ENCODE results near the gene ARID3A.
A peak's percentile ranks its signal among the peaks of the same experiment; 100 is the strongest.

Gene ARID3A

DNA sequence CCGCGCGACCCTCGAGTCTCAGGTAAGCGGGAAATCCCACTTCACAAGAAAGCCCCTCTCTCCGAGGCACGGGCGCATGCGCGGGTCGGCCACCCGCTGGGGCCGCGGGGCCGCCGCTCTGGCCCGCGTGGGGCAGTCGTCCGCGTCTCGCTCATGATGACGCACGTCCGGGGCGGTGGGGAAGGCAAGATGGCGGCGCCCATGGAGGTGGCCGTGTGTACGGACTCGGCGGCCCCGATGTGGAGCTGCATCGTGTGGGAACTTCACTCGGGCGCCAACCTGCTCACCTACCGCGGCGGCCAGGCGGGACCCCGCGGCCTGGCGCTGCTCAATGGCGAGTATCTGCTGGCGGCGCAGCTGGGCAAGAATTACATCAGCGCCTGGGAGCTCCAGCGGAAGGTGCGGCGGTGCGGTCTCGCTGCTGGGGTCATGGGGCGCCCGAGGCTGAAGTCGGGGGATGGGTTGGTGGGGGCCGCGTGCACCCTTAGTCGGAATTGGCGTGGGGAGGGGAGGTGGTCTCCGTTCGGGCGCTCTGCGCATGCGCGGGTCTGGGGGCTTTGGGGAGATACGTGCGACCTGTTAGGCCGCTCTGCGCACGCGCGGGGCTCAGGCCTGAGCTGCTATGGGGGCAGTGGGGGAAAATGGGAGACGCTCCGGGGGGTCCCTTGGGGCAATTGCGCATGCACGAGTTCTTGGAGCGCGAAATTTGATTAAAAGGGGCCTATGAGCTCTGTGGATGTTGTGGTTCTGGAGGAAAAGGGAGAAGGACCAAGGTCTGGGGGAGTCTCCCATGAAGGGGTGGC is 58.5 kb downstream of the ARID3A start, which contains the start of gene WDR18:
WDR18 (plus strand) TSS at position 181 of the 803 bp plus-strand sequence; CDS start at position 190, 9 bp downstream.
- H3K36me3 Mint-ChIP-seq = no peaks in the 10 kb centered on the region
- H3K4me3 Mint-ChIP-seq = peak within 1 kb of the TSS; percentile 91
- peaks cover 10% of the 10 kb centered on the region for H3K4me1 Mint-ChIP-seq (ENCODE audit: low read depth)
- H3K27ac Mint-ChIP-seq = peak within 1 kb of the TSS; percentile 90
- no peaks in the 10 kb centered on the region for H3K27me3 Mint-ChIP-seq
- no peaks in the 10 kb centered on the region for H3K9me3 Mint-ChIP-seq (ENCODE audit: low read depth)

DNA sequence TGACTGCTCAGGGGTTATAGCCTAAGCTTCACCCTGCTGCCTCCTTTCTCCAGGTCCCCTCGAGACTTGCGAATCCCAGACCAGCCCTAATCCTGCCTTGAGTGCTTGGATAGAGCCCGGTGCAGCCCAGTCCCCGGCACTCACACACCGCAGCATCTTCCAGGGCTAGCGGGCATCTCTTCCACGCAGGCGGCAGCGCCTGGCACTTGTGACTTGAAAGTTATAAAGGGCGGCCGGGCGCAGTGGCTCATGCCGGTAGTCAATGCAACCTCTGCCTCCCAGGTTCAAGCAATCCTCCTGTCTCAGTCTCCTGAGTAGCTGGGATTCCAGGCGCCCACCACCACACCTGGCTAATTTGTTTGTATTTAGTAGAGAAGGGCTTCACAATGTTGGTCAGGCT is 60.2 kb downstream of the ARID3A start:
- Mint-ChIP-seq H3K27ac (no peak overlapping the region), H3K27me3 (no peaks in the 10 kb centered on the region), H3K36me3 (no peaks in the 10 kb centered on the region)

DNA sequence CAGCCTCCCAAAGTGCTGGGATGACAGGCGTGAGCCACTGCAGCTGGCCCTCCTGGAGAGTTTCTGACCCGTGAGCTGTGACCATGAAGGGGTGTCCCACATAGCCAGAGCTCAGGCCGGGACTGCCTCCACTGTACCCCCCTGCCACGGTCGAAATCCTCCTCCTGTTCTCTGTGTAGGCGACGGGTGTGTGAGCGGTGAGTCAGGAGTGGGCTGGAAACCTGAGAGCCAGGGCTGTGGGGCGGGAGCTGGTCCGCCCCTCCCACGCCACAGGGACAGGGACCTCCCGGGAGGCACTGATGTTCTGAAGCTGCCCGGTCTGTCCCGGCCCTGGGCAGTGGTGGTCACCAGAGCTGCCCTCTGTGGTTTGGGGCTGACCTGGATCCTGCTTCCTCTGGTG is 62.2 kb downstream of the ARID3A start:
- Mint-ChIP-seq H3K27ac (no peak overlapping the region), H3K36me3 (no peaks in the 10 kb centered on the region), H3K4me3 (no peak overlapping the region), H3K27me3 (no peaks in the 10 kb centered on the region), H3K4me1 (ENCODE audit: low read depth) (peaks cover 8% of the 10 kb centered on the region), H3K9me3 (ENCODE audit: low read depth) (no peaks in the 10 kb centered on the region)

More for the DNA sequence above, 60.2 kb downstream of the ARID3A start:
- Mint-ChIP-seq H3K9me3 (ENCODE audit: low read depth) (no peaks in the 10 kb centered on the region), H3K4me3 (peak overlapping the region; percentile 91), H3K4me1 (ENCODE audit: low read depth) (peaks cover 10% of the 10 kb centered on the region)

DNA sequence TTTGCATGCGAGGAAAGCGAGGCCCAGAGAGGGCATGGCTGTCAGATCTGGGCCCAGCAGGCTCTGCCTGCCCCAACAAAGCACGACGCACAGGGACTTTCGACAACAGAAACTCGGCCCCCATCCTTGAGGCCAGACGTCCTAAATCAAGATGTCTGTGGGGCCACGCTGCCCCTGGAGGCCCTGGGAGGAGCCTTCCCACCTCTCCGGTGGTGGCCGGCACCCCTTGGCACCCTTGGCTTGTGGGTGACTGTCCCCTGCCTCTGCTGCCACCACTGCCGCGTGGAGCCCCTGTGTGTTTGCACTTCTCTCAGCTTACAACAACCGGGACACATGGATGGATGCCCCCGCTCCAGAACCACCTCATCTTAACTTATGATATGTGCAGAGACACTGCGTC is 62.7 kb downstream of the ARID3A start:
- Mint-ChIP-seq H3K27ac (no peak overlapping the region), H3K4me3 (no peak overlapping the region), H3K36me3 (no peaks in the 10 kb centered on the region), H3K4me1 (ENCODE audit: low read depth) (peaks cover 8% of the 10 kb centered on the region), H3K9me3 (ENCODE audit: low read depth) (no peaks in the 10 kb centered on the region), H3K27me3 (no peaks in the 10 kb centered on the region)

DNA sequence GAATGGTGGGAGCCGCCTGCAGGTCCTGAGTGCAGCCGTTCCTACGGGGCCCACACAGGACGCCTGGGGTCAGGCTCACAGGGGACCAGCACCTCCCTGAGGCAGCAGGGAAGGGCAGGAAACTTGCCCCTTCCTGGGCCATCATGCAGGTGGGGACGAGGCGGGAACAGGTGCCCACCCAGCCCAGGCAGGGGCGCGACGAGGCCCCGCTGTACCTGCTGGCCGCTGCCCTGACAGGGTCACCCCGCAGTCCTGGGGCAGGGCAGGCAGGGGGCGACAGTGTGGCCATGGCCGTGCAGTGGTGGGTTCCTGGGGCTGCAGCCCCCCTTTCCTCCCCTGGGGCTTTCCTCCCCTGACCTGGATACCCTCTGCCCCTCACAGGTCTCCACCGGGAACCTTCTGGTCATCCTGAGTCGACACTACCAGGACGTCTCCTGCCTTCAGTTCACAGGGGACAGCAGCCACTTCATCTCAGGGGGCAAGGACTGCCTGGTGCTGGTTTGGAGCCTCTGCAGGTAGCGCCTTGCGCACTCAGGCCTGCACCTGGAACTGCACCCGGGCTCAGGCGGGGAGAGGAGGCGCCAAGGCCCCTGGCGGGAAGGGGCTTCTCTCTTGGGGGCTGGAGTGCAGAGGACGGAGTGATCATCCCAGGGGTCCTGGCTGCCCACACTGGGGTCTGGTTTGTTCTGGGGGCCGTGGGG is 63.7 kb downstream of the ARID3A start:
- Mint-ChIP-seq H3K27ac (no peak overlapping the region), H3K4me1 (ENCODE audit: low read depth) (peaks cover 8% of the 10 kb centered on the region), H3K36me3 (no peaks in the 10 kb centered on the region), H3K4me3 (no peak overlapping the region), H3K27me3 (no peaks in the 10 kb centered on the region), H3K9me3 (ENCODE audit: low read depth) (no peaks in the 10 kb centered on the region)

DNA sequence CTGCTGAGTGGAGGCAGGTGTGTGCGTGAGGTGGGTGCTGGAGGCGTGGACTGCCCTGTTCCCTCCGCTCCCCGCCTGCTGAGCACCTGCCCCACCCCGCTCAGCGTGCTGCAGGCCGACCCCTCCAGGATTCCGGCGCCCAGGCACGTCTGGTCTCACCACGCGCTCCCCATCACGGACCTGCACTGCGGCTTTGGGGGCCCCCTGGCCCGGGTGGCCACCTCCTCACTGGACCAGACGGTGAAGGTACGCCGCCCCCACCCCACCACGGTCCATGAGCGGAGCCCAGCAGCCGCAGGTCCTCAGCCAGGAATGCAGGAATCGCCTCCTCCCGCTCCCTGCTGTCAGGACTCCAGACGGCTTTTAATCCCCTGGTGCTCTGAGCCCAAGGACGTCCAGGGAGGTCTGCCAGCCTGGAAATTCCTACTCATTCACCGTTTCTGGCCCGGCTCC is 64.3 kb downstream of the ARID3A start:
- Mint-ChIP-seq H3K4me3 (no peak overlapping the region), H3K27ac (no peak overlapping the region), H3K27me3 (no peaks in the 10 kb centered on the region)

DNA sequence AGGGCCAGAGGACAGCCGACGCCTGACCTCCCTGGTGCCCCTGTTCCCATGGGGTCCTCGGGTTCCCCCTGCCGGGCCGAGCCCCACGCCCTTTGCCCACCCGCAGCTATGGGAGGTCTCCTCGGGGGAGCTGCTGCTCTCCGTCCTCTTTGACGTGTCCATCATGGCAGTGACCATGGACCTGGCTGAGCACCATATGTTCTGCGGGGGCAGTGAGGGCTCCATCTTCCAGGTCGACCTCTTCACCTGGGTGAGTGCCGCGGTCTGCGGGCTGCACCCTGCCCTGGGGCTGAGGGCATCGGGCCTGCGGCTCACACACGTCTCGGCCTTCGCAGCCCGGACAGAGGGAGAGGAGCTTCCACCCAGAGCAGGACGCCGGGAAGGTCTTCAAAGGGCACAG is 64.9 kb downstream of the ARID3A start:
- Mint-ChIP-seq H3K36me3 (no peaks in the 10 kb centered on the region), H3K27ac (no peak overlapping the region), H3K9me3 (ENCODE audit: low read depth) (no peaks in the 10 kb centered on the region), H3K4me1 (ENCODE audit: low read depth) (no peaks in the 10 kb centered on the region), H3K4me3 (no peak overlapping the region), H3K27me3 (no peaks in the 10 kb centered on the region)

More for the DNA sequence above, 64.3 kb downstream of the ARID3A start:
- Mint-ChIP-seq H3K9me3 (ENCODE audit: low read depth) (no peaks in the 10 kb centered on the region), H3K36me3 (no peaks in the 10 kb centered on the region), H3K4me1 (ENCODE audit: low read depth) (peaks cover 3% of the 10 kb centered on the region)

DNA sequence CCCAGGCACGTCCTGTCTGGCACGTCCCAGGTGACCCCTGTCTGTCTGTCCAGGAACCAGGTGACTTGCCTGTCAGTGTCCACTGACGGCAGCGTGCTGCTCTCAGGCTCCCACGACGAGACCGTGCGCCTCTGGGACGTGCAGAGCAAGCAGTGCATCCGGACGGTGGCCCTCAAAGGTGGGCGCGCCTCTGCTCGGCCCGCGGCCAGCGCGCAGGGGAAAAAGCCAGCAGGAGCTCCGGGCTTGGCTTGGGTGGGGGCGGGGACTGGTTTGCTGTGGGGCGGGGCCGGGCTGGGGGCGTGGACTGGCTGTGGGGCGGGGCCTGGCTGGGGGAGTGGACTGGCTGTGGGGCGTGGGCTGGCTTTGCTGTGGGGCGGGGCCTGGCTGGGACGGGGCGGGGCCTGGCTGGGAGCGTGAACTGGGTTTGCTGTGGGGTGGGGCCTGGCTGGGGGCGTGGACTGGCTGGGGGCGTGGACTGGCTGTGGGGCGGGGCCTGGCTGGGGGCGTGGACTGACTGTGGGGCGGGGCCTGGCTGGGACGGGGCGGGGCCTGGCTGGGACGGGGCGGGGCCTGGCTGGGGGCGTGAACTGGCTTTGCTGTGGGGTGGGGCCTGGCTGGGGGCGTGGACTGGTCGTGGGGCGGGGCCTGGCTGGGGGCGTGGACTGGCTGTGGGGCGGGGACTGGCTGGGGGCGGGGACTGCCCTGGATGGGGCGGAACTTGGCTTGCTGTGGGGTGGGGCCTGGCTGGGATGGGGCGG is 65.5 kb downstream of the ARID3A start:
- Mint-ChIP-seq H3K27me3 (no peaks in the 10 kb centered on the region), H3K36me3 (no peaks in the 10 kb centered on the region), H3K27ac (no peak overlapping the region), H3K9me3 (ENCODE audit: low read depth) (no peaks in the 10 kb centered on the region), H3K4me1 (ENCODE audit: low read depth) (peaks cover 2% of the 10 kb centered on the region), H3K4me3 (no peak overlapping the region)

DNA sequence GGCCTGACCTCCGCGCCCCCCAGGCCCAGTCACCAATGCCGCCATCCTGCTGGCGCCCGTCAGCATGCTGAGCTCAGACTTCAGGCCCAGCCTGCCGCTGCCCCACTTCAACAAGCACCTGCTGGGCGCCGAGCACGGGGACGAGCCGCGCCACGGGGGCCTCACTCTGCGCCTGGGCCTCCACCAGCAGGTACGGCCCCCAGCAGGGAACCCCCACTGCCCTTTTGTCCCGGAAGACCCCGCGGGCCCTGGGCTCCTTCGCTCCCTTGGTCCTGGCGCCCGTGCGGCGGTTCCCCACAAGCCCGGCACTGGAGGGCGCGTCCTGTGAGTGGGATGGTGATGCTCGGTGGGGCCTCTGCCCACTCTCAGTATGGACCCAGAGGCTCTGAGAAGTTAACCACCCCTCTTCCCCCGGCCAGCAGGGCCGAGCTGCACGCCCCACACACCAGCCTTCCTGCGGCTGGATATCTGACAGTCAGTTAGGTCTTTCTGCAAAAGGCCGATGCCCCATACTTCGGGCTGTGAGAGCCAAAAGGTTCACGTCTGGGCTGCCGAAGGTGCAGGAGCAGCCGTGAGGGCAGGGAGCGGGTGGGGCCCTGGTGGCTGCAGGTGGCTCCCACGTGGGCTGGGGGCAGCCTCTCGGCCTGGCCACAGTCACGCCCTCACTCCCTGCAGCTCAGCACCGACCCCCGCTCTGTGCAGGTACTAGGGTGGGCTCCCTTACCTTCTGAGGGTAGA is 66.3 kb downstream of the ARID3A start:
- H3K9me3 Mint-ChIP-seq (ENCODE audit: low read depth) = no peaks in the 10 kb centered on the region
- H3K36me3 Mint-ChIP-seq = no peaks in the 10 kb centered on the region
- H3K27me3 Mint-ChIP-seq = no peaks in the 10 kb centered on the region
- peaks cover 8% of the 10 kb centered on the region for H3K4me1 Mint-ChIP-seq (ENCODE audit: low read depth)
- no peak overlapping the region for H3K27ac Mint-ChIP-seq
- no peak overlapping the region for H3K4me3 Mint-ChIP-seq

DNA sequence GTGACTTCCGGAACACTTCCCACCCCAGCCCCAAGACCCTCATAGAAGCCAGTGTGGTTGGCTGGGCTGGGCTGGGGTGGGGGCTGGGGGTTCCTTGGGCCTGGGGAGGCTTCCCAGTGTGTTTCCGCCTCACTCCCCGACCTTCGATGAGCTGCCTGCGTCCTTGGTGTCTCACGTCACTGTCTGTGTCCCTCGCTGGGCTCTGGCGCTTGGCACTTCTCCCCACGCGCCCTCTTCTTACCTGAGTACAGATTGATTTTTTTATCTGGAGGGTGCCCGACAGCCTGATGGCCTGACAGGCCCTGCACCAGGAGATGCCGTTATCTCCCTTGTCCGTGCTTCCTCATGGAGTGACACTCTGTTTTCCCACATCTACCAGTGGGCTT is 66.8 kb downstream of the ARID3A start:
- no peaks in the 10 kb centered on the region for H3K27me3 Mint-ChIP-seq
- H3K9me3 Mint-ChIP-seq (ENCODE audit: low read depth) = no peaks in the 10 kb centered on the region
- H3K4me1 Mint-ChIP-seq (ENCODE audit: low read depth) = peaks cover 10% of the 10 kb centered on the region
- no peaks in the 10 kb centered on the region for H3K36me3 Mint-ChIP-seq
- H3K27ac Mint-ChIP-seq = no peak overlapping the region
- H3K4me3 Mint-ChIP-seq = no peak overlapping the region

DNA sequence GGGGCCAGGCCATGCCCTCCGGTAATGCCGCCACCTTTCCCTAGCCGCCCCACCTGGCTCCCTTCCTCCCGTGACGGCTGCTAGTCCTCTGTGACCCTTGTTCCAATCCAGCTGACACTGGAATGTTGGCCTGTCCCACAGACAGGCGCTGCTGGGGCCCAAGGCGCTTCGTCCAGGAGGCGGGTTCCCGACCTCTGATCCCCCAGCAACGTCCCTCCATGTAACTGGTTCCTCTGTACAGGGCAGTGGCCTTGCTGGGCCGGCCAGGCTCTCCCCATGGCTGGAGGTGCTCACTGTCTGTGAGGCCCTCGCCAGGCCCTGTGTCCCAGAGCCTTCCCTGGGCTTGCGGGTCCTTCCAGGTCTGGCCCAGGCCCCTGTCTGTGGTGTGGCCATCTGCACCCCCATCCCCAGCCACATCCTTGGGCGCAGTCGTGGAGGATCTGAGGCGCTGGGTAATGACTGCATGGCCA is 67.6 kb downstream of the ARID3A start:
- H3K4me3 Mint-ChIP-seq = no peak overlapping the region
- H3K4me1 Mint-ChIP-seq (ENCODE audit: low read depth) = peaks cover 14% of the 10 kb centered on the region
- peaks cover 3% of the 10 kb centered on the region for H3K27me3 Mint-ChIP-seq
- no peaks in the 10 kb centered on the region for H3K9me3 Mint-ChIP-seq (ENCODE audit: low read depth)
- no peak overlapping the region for H3K27ac Mint-ChIP-seq
- H3K36me3 Mint-ChIP-seq = no peaks in the 10 kb centered on the region

DNA sequence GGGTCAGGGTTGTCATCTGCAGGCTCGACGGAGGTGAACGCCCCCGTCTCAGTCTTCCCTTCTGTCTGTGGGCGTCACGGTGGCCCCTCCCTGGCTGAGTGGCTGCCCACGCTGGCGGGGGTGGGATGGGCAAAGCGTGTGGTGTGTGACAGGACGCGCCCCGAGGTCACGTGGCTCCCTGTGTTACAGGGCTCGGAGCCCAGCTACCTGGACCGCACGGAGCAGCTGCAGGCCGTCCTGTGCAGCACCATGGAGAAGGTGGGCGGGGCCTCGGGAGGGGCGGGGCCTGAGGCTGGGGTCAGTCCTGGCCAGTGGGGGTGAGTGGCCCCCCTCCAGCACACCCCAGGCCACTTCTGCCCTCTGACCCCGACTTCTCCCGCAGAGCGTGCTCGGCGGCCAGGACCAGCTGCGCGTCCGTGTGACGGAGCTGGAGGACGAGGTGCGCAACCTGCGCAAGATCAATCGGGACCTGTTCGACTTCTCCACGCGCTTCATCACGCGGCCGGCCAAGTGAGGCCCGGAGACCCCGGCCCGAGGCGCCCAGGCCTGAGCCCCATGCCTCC is 68.1 kb downstream of the ARID3A start:
- H3K4me3 Mint-ChIP-seq = no peak overlapping the region
- no peak overlapping the region for H3K27ac Mint-ChIP-seq
- no peaks in the 10 kb centered on the region for H3K36me3 Mint-ChIP-seq
- H3K4me1 Mint-ChIP-seq (ENCODE audit: low read depth) = peaks cover 14% of the 10 kb centered on the region
- H3K9me3 Mint-ChIP-seq (ENCODE audit: low read depth) = no peaks in the 10 kb centered on the region
- peaks cover 5% of the 10 kb centered on the region for H3K27me3 Mint-ChIP-seq

DNA sequence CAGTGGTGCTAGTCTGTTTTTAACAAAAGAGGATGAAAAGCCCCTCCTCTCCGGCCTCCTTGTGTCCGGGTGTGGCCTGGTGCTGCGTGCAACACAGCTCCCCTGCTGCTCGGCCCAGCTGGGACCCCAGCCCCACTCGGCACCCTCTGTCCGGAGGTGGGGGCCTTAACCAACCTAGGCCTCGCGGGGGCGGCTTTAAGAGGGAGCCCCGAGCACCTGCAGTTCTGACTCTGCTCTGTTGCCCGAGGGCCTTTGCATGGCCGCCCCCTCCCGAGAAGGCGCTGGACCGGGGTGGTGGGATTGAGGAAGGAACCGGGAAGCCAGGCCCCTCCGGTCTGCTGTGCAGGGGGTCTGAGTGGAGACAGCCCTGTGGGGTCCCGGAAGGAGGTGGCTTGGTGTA is 68.7 kb downstream of the ARID3A start:
- Mint-ChIP-seq H3K27me3 (peaks cover 10% of the 10 kb centered on the region), H3K4me3 (no peak overlapping the region), H3K9me3 (ENCODE audit: low read depth) (no peaks in the 10 kb centered on the region), H3K36me3 (no peaks in the 10 kb centered on the region), H3K27ac (no peak overlapping the region), H3K4me1 (ENCODE audit: low read depth) (peaks cover 18% of the 10 kb centered on the region)

Data from activated naive CD8-positive, alpha-beta T cell (primary cell).